H1 (cell line): Measurements from ENCODE around the gene AMH. TPM values are rescaled to one million over a fixed set of nuclear protein-coding genes. Genes with fewer than 3 reads are reported as not detected.

ENCODE experiments used
- BCL11A ChIP-seq, 2 experiments: IDR thresholded peaks; one replicate each; pipeline ENCODE4 v1.6.1; 2011; ENCODE audit warnings: low read depth in 2 of 2, low read length in 2 of 2, mild to moderate bottlenecking in 2 of 2
- MAFK ChIP-seq: IDR thresholded peaks from 2 replicates; pipeline ENCODE4 v1.6.1; 2012; ENCODE audit warnings: low read depth, mild to moderate bottlenecking, improper control_type of control experiment, low read length
- TAF1 ChIP-seq: IDR thresholded peaks from 2 replicates; pipeline ENCODE4 v1.6.1; 2011; ENCODE audit warnings: mild to moderate bottlenecking, low read depth, low read length
- polyA plus RNA-seq, 7 experiments: library from polyadenylated mRNA; depleted of rRNA in 3 of 7; stranded (reverse) in 5 of 7; unstranded in 2 of 7; fragments of >200 nt in 5 of 7; fragments of 200-250 nt in 2 of 7; gene quantifications; 1 replicate in 5 of 7; 2 replicates in 1 of 7; 4 replicates in 1 of 7; pipeline versions ENCODE4 v1.2.1 to v1.2.3, GENCODE V29; 2011 to 2013; ENCODE audit warnings: missing spikeins in 2 of 7, mixed read lengths in 2 of 7
- total RNA-seq: library from RNA; stranded (reverse); fragmentation: NEBNext Ultra II Directional; extraction: Animal tissue kit (Norgen Biotek cat#: 25700); gene quantifications from 2 replicates; pipeline ENCODE4 v1.2.1, GENCODE V29; 2021

Gene AMH
- total and polyA plus RNA-seq, 2 of the 8 experiments (the other 6 are each of a cell fraction or from before 2014, with no cell fraction given) = 10.5 to 15.4 TPM

DNA sequence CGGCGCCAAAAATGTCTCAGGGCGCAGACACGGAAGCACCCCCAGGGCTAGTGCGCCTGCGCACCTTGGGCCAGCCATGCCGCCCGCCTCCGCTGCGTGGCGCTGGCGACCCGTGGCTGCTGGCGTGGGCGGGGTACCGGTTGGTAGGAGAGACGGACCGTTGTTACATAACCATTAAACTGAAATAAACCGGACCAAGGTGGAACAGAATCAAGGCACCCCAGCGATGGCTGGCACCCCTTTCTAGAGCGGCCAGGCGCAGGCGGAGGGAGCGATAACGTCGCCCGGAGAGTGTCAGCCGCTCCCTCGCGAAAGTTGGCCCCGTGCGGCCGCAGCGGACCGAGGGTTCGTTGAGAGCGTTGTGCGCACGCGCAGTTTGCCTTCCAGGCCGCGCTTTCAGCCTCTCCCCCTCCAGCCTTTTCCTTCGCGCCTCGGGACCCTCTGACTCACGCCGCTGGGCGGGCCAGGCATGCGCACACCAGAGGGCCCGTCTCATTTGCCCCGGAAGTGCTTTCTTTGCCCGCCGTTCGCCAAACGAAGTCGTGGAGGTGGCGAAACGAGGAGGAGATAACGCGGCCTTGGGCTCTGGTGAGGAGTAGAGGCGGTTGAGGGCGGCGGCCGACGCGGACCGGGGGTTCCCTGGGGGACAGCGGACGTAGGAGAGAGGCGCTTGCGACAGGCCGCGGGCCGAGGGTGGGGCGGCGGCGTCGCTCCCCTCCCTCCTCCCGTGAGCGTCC is 12.6 kb upstream of the AMH start, which contains the start of the genes PLEKHJ1 and SF3A2 (continued):
- TF ChIP-seq TAF1 (peak; percentile 94), MAFK (no peak), BCL11A (IDR thresholded peaks at IDR 0.05; ENCODE audit: low read depth in 2 of 2, low read length in 2 of 2) (no peak)
